Activated effector memory CD4-positive, alpha-beta T cell treated with Interleukin-2 at 50 U/mL for 16 hours (primary cell): ENCODE results near the gene SLC12A2.

Experiments
- DNase-seq: peaks from one replicate; pipeline ENCODE4 v3.0.0-alpha.2; 2020

SLC12A2 gene

DNA sequence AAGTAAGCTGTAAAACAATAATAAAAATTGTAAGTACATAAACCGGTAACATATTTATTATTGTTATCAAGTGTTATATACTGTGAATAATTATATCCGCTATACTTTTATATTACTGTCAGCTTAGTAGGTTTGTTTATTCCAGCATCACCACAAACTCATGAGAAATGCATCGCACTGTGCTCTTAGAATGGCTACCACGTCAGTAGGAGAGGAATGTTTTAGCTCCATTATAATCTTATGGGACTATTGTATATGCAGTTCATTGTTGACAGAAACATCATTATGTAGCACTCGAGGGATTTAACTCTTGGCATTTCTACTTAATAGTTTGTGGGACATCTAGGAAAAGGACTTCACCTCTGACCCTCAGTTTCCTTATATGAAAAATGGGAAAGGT is 16.4 kb downstream of the SLC12A2 start:
- no peak for DNase-seq

DNA sequence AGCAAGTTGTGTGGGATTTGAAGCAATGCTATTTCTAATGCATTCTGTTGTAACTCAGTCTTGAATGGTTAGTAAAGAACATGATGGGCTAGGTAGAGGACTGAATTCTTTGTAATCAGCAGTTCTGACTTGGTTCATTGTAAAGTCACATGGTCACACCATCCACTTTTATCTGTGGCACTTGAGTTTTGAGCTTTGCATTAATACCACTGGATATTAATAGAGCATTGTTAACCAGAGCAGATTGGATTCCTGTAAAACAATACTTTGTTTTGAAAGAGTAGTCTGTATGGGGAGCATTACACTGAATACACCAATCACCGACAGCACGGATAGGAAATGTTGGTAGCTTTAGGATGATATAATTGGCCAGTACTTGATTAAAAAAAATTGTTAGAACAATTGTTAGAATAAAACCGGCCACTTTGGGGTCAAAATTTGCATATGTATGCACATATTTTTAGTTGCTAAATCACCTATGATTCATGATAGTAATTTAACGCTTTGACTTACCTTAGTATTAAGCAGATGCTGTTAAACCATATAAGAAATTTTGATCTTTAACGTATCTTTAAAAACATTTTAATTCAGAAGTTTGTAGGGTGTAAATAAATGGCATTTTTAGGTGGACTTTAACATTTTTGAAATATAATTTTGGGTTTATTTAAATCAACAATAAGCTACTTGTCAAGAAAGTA is 17.4 kb downstream of the SLC12A2 start:
- DNase-seq: no peak

DNA sequence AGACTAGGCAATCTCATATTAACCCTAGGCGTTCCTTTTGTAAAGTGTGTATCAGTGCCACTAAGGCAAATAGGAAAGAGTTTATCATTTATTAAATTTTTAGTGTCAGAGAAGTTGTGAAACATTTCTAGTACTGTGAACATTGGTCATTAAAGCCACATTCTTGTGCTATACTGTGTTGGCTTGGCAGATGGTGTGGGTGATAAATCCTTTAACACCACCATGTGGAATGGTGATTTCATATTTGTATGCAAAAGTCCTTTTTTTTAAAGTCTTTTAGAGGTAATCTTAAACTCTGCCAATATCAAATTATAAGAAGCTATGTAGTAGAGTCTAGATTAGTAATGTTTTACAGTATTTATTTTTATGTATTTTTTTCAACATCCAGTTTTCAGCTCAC is 18.1 kb downstream of the SLC12A2 start:
- no peak for DNase-seq

GRCh38 chr5:128105203-128105602 is 21.6 kb downstream of the SLC12A2 start:
- no peak for DNase-seq

GRCh38 chr5:128109138-128109537 is 25.6 kb downstream of the SLC12A2 start:
- DNase-seq: no peak

DNA sequence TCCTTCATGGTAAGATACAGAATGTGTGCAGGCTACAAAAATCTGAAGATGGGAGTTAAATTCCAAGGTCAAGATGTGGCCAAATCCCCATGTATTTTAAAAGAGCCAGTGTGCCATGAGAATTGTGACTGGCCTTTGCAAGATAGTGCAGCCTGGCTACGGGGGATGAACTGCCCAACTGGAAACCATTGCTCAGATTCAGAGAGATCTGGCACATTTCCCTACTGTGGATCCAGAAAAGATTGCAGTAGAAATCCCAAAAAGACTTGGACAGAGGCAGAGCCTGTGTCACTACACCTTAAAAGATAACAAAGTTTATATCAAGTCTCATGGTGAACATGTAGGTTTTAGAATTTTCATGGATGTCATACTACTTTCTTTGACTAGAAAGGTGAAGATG is 26.2 kb downstream of the SLC12A2 start:
- no peak for DNase-seq

DNA sequence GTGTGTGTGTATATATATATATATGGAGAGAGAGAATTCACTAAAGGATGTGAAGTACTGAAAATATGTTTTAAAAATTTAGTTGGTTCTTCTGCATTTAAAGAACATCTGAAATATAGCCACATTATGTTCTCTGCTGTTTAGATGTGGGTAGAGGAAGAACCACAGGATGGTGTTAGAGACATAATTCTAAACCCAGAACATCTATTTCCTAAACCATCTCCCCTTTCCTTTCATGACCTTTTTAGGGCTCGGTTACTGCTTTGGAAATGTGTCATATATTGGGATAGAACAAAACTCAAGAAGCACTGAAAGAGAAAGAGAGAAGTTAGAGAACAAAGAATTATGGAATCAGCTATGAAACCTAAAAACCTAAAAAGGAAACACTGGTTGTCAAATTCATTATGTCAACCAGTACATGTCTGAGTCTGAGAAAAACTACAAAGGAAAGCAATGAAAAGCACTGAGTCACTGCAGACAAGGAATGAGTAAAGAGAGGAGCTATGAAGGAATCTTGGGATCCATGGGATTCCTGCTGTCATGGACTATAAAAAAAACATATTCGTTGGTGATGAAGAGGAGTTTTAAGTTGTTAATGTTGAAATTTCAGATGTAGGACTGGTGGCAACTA is 28.4 kb downstream of the SLC12A2 start:
- no peak for DNase-seq

DNA sequence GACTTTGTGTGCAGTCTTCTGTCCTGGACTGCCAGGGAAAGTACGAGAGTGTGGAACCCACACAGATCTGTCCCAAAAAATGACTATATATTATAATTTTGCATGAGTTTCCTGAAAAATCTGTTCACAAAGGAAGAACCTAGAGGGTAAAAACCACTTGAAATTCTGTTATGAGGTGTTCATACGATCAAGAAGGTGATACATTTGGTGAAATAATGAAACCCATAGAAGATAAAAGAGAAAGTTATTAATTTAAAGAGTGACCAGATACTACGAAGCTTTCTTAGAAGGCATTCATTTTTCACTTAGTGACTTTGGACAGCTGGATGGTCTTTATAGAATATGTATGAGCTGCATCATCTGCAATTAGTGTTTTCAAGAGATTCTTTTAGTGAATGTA is 32.9 kb downstream of the SLC12A2 start:
- DNase-seq: no peak

DNA sequence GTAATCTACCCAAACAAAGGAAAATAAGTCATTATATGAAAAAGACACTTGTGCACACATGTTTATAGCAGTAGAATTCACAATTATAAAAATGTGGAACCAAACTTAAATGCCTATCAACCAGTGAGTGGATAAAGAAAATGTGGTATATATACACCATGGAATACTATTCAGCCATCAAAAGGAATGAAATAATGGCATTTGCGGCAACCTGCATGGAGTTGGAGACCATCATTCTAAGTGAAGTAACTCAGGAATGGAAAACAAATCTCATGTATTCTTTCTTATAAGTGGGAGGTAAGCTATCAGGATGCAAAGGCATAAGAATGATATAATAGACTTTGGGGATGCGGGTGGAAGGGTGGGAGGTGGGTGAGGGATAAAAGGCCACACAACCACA is 34.6 kb downstream of the SLC12A2 start:
- no peak for DNase-seq

- DNase-seq: no peak
Observed at GRCh38 chr5:128121651-128122050, 38.1 kb downstream of the SLC12A2 start.

- no peak for DNase-seq
Observed at GRCh38 chr5:128123936-128124335, 40.4 kb downstream of the SLC12A2 start.

- DNase-seq: no peak
Observed at GRCh38 chr5:128126241-128126640, 42.7 kb downstream of the SLC12A2 start.

- DNase-seq: no peak
Observed at GRCh38 chr5:128132499-128132898, 48.9 kb downstream of the SLC12A2 start.

- no peak for DNase-seq
Observed at GRCh38 chr5:128135286-128135685, 51.7 kb downstream of the SLC12A2 start.

GRCh38 chr5:128143911-128144310 is 60.3 kb downstream of the SLC12A2 start:
- no peak for DNase-seq

DNA sequence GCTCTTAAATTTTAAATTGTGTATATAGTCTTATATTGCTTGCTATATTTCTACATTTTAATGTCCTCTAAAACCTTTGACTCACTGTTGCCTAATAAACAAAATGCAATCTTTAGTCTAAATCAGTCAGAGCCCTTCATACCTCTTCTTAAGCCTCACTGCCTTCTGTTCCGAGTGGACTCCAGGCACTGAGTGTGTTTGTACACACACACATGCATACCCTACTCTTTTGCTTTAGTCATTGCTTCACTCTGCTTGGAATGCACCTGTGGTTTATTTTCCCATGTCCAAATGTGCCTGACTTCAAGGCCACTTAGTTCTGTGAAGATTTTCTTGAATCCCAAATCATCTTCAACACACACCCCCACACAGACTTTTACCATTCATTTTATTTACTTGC is 60.9 kb downstream of the SLC12A2 start:
- DNase-seq: no peak

DNA sequence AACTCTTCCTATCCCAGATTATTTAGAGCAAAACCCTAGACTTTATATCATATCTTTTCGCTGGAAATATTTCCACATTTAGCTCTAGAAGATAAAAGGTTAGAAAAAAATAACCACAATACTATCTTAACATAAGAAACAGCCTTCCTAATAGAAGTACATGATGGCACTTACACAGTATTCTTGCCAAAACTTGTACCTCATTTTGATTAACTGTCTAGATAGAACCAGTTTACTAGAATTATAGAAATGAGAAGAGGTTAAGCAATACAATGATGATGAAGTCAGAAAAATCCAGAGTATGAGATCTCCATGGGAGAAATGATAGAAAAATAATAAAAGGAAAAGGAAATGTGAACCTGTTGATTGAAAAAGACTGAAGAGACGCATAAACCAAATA is 63.1 kb downstream of the SLC12A2 start:
- DNase-seq: no peak

- DNase-seq: no peak
Observed at GRCh38 chr5:128154943-128155342, 71.4 kb downstream of the SLC12A2 start.

GRCh38 chr5:128155776-128156175 is 72.2 kb downstream of the SLC12A2 start:
- DNase-seq: no peak

- DNase-seq: no peak
Observed at GRCh38 chr5:128156521-128156920, 73.0 kb downstream of the SLC12A2 start.

DNA sequence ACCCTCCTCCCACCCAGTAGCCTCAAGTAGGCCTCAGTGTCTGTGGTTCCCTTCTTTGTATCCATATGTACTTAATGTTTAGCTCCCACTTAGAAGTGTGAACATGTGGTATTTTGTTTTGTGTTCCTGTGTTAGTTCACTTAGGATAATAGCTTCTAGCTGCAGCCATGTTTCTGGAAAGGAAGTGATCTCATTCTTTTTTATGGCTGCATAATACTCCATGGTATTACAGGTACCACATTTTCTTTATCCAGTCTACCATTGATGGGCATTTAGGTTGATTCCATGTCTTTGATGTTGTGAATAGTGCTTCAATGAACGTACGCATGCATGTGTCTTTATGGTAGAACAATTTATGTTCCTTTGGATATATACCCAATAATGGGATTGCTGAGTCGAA is 74.8 kb downstream of the SLC12A2 start:
- no peak for DNase-seq

DNA sequence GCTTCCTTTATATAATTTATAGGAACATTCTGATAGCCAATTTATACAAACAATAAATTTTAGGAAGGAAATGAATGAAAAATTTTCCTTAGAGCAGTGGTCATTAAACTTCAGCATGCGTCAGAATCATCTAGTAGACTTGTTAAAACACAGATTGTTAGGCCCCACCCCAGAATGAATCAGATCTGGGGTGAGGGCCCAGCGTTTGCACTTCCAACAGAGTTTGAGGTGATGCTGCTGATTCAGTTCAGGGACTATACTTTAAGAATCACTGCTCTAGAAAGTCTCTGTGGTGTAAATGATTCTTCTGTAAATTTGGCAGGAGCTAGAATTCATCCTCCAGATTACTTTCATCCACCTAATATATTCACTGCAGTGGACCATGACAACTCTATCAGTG is 80.4 kb downstream of the SLC12A2 start:
- DNase-seq: no peak

DNA sequence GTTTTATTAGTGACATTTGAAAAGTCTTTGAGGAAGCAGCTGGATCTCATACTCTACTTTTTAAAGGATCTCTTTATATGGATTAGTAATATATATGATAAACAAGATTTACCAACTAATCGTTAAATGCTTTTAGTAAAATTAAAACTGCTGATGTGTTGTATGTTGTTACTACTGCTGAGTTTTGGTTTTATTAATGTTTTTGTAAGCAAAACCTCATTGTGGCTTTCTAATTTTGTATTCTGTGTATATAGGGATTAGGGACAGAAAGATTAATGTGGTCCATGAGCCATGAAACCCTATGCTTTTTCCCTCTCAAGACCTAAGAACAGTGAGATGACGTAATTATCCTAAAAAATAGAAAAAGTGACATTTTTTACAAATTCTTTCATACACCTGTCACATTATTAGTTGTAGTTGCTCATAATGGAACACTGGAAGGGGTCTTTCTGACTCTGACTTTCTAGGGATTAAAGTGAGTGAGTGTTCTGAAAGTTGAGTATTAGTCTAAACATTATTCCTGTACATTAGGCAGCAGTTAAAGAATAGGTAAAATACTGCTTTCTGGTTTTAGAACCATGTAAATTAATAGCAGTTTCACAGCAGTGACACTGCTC is 85.9 kb downstream of the SLC12A2 start:
- DNase-seq: no peak

GRCh38 chr5:128172102-128172501 is 88.5 kb downstream of the SLC12A2 start:
- no peak for DNase-seq

DNA sequence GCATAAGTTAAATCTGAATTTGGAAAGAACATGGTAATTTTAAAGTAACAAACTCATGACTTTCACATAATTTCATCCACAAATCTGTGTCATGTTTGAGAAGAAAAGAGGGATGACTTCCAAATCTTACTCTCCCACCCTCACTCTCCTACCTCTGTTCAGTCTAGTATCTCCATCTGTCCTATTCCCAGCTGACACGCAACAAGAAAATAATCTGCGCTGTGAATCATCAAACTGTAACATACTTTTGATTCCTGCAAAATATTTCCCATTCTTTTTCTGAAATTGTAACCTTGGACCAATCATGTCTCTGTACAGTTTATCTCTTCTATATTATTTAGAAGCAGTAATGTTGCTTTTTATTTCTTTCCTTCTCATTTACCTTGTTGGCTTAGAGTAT is 91.4 kb downstream of the SLC12A2 start:
- DNase-seq: no peak
